NCI-H1436 (cell line): ENCODE measurements around the gene GSTM5.
"Not testable (repeated sequence)": the region's sequence is repeated elsewhere in the genome, so short reads cannot be mapped to it uniquely, and the experiment has no call there.

Experiments
- DNase-seq: peaks from one replicate; lab custom pipeline; 2025; lab: John Stamatoyannopoulos, UW

The GSTM5 gene

GRCh38 chr1:109711593-109712320 is at the start of gene GSTM5:
GSTM5 (plus strand) TSS chr1:109712251; CDS start chr1:109712313, 62 bp downstream.
- DNase-seq, result not testable (repeated sequence)

GRCh38 chr1:109664671-109665070 is 47.4 kb upstream of the GSTM5 start:
- no peak for DNase-seq

GRCh38 chr1:109667452-109668122 is 44.5 kb upstream of the GSTM5 start, which contains the start of gene GSTM2:
GSTM2 (plus strand) TSS chr1:109668057; CDS start chr1:109668116, 59 bp downstream.
- DNase-seq, result peak; percentile 88

- DNase-seq, result no peak
These were observed 43.8 kb upstream of the GSTM5 start for GRCh38 chr1:109668123-109668775.

- no peak for DNase-seq
These were observed 42.7 kb upstream of the GSTM5 start for GRCh38 chr1:109669246-109669948.

GRCh38 chr1:109669949-109670302 is 42.1 kb upstream of the GSTM5 start:
- DNase-seq, result not testable (repeated sequence)

- DNase-seq, result no peak
These were observed 41.0 kb upstream of the GSTM5 start for GRCh38 chr1:109671067-109671466.

- DNase-seq, result not testable (repeated sequence)
These were observed 38.2 kb upstream of the GSTM5 start for GRCh38 chr1:109673861-109674260.

- DNase-seq, result not testable (repeated sequence)
These were observed 35.2 kb upstream of the GSTM5 start for GRCh38 chr1:109676683-109677381.

GRCh38 chr1:109677459-109677858 is 34.6 kb upstream of the GSTM5 start:
- no peak for DNase-seq

- not testable (repeated sequence) for DNase-seq
These were observed 33.4 kb upstream of the GSTM5 start for GRCh38 chr1:109678637-109679036.

- DNase-seq, result not testable (repeated sequence)
These were observed 27.3 kb upstream of the GSTM5 start for GRCh38 chr1:109684777-109685176.

- DNase-seq, result not testable (repeated sequence)
These were observed 26.7 kb upstream of the GSTM5 start for GRCh38 chr1:109685399-109685798.

GRCh38 chr1:109685890-109686289 is 26.2 kb upstream of the GSTM5 start:
- DNase-seq, result not testable (repeated sequence)

- not testable (repeated sequence) for DNase-seq
These were observed 24.9 kb upstream of the GSTM5 start for GRCh38 chr1:109687109-109687508.

- no peak for DNase-seq
These were observed 24.2 kb upstream of the GSTM5 start, which contains the start of gene GSTM1 for GRCh38 chr1:109687641-109688499. GSTM1 (plus strand) TSS chr1:109687817; CDS start chr1:109687874, 57 bp downstream.

- no peak for DNase-seq
These were observed 22.1 kb upstream of the GSTM5 start for GRCh38 chr1:109689844-109690405.

- no peak for DNase-seq
These were observed 20.3 kb upstream of the GSTM5 start for GRCh38 chr1:109691759-109692158.

- DNase-seq, result not testable (repeated sequence)
These were observed 17.7 kb upstream of the GSTM5 start for GRCh38 chr1:109694400-109694799.

GRCh38 chr1:109695138-109695537 is 16.9 kb upstream of the GSTM5 start:
- not testable (repeated sequence) for DNase-seq
